Neural cell (in vitro differentiated cells): ENCODE measurements around the gene PCDHB4.

ENCODE experiments used
- CTCF ChIP-seq: fragments of 450-650 bp; IDR thresholded peaks from 2 replicates; pipeline ENCODE4 v1.5.1; 2014; ENCODE audit warnings: antibody characterized with exemption, mild to moderate bottlenecking, moderate library complexity; ENCODE audit not compliant: poor library complexity, severe bottlenecking
- EP300 ChIP-seq: fragments of 450-650 bp; conservative IDR thresholded peaks from 2 replicates; pipeline ENCODE4 v1.6.1; 2014; ENCODE audit warnings: antibody characterized with exemption, mild to moderate bottlenecking, moderate library complexity; ENCODE audit not compliant: poor library complexity, severe bottlenecking
- EZH2 ChIP-seq: fragments of 200-600, 300-800 bp; shearing (Covaris generic), sonication (generic); IDR thresholded peaks from 2 replicates; pipeline ENCODE4 v1.6.1; 2014; ENCODE audit warnings: antibody characterized with exemption, low read length, borderline replicate concordance, mild to moderate bottlenecking; ENCODE audit not compliant: insufficient read depth, poor library complexity, severe bottlenecking
- MXI1 ChIP-seq: fragments of 450-650 bp; conservative IDR thresholded peaks from 2 replicates; pipeline ENCODE4 v1.6.1; 2014; ENCODE audit warnings: antibody characterized with exemption, mild to moderate bottlenecking; ENCODE audit not compliant: poor library complexity, severe bottlenecking
- POLR2AphosphoS5 ChIP-seq: IDR thresholded peaks from 2 replicates; pipeline ENCODE4 v1.6.1; 2012
- RAD21 ChIP-seq: fragments of 450-650 bp; conservative IDR thresholded peaks from 2 replicates; pipeline ENCODE4 v1.6.1; 2014; ENCODE audit warnings: antibody characterized with exemption, mild to moderate bottlenecking, moderate library complexity
- REST ChIP-seq: IDR thresholded peaks from 2 replicates; pipeline ENCODE4 v1.6.1; 2012; ENCODE audit warnings: borderline replicate concordance
- SMC3 ChIP-seq: fragments of 450-650 bp; conservative IDR thresholded peaks from 2 replicates; pipeline ENCODE4 v1.6.1; 2014; ENCODE audit warnings: antibody characterized with exemption, mild to moderate bottlenecking, moderate library complexity; ENCODE audit not compliant: poor library complexity
- TAF1 ChIP-seq: IDR thresholded peaks from 2 replicates; pipeline ENCODE4 v1.6.1; 2012; ENCODE audit warnings: low read depth

GRCh38 chr5:141135718-141136266 lies 14.2 kb downstream of the PCDHB4 start:
- TF ChIP-seq CTCF = no peak
- no peak for TF ChIP-seq RAD21
- no peak for TF ChIP-seq EP300
- no peak for TF ChIP-seq SMC3
- no peak for TF ChIP-seq POLR2AphosphoS5
- TF ChIP-seq TAF1 = no peak
- TF ChIP-seq MXI1 = no peak
- no peak for TF ChIP-seq EZH2
- TF ChIP-seq REST = no peak
